Upper lobe of right lung (tissue), 1 donor: Measurements from ENCODE around the gene CAP1. TPM values are rescaled to one million over a fixed set of nuclear protein-coding genes. Genes with fewer than 3 reads are reported as not detected.

ENCODE experiments used
- ATAC-seq: fragments of 200-7000 bp; cut with Tn5 transposase; one replicate; pipeline ENCODE4 v1.9.1; 2020; ENCODE audit warnings: mild to moderate bottlenecking, moderate library complexity
- DNase-seq: peaks from one replicate; pipeline ENCODE4 v3.0.0-alpha.2; 2020
- H3K27ac ChIP-seq: fragments of 200-600 bp; one replicate; pipeline ENCODE4 v1.8.0; 2022
- H3K27me3 ChIP-seq: fragments of 200-600 bp; one replicate; pipeline ENCODE4 v1.8.0; 2022; ENCODE audit warnings: mild to moderate bottlenecking
- H3K36me3 ChIP-seq: fragments of 200-600 bp; one replicate; pipeline ENCODE4 v1.8.0; 2022
- H3K4me1 ChIP-seq: fragments of 200-600 bp; one replicate; pipeline ENCODE4 v1.8.0; 2022
- H3K4me3 ChIP-seq: fragments of 200-600 bp; one replicate; pipeline ENCODE4 v1.8.0; 2022; ENCODE audit warnings: mild to moderate bottlenecking
- H3K9me3 ChIP-seq: fragments of 200-600 bp; one replicate; pipeline ENCODE4 v1.8.0; 2022
- intact Hi-C: fragments of 100-400 bp; cut with DNase I; formaldehyde crosslinking; loops from one replicate; pipeline ENCODE4 v1.11.0; 2022
- total RNA-seq: library from RNA; stranded (reverse); fragmentation: NEBNext Ultra II Directional; extraction: Animal tissue kit (Norgen Biotek cat#: 25700); gene quantifications from one replicate; pipeline ENCODE4 v1.2.1, GENCODE V29; 2021
- TF ChIP-seq, protein P1 (sequence below): fragments of 200-600 bp; IDR thresholded peaks from one replicate; pipeline ENCODE4 v1.8.0; 2022; ENCODE audit warnings: antibody characterized with exemption
- donor health status: DM: no; HTN: yes; CAD: no; lungs with severe emphysema.

Gene CAP1
- total RNA-seq, 1 donor from 2014 or later, result 373 TPM

DNA sequence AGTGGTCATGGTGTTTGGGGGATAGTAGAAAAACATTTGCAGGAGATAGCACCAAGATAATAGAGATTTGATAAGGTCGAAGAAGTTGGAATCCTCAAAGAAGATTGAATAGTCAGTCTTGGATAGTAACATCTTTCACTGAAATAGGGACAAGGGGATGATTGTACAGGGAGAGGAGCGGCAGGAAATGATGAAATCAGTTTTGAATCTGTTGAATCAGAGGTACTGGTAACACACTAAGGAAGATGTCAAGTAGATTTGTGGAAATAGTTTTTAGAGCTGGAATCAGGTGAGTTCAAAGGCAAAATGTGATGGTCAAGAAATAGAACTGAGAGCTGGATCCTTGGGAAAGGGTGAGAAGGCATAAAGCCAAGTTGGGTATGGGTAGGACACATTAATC lies 26.5 kb downstream of the CAP1 start:
- peaks cover 19% of the 10 kb centered on the region for H3K4me1 ChIP-seq
- TF ChIP-seq, protein P1, sequence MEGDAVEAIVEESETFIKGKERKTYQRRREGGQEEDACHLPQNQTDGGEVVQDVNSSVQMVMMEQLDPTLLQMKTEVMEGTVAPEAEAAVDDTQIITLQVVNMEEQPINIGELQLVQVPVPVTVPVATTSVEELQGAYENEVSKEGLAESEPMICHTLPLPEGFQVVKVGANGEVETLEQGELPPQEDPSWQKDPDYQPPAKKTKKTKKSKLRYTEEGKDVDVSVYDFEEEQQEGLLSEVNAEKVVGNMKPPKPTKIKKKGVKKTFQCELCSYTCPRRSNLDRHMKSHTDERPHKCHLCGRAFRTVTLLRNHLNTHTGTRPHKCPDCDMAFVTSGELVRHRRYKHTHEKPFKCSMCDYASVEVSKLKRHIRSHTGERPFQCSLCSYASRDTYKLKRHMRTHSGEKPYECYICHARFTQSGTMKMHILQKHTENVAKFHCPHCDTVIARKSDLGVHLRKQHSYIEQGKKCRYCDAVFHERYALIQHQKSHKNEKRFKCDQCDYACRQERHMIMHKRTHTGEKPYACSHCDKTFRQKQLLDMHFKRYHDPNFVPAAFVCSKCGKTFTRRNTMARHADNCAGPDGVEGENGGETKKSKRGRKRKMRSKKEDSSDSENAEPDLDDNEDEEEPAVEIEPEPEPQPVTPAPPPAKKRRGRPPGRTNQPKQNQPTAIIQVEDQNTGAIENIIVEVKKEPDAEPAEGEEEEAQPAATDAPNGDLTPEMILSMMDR, result no peak
- peaks cover 99% of the 10 kb centered on the region for H3K36me3 ChIP-seq
- H3K27me3 ChIP-seq, result no peaks in the 10 kb centered on the region
- DNase-seq (no peak), ATAC-seq (no peak)
- H3K9me3 ChIP-seq, result no peaks in the 10 kb centered on the region
- no peak overlapping the region for H3K27ac ChIP-seq
- intact Hi-C loops, result no loop called here
- H3K4me3 ChIP-seq, result no peak overlapping the region

DNA sequence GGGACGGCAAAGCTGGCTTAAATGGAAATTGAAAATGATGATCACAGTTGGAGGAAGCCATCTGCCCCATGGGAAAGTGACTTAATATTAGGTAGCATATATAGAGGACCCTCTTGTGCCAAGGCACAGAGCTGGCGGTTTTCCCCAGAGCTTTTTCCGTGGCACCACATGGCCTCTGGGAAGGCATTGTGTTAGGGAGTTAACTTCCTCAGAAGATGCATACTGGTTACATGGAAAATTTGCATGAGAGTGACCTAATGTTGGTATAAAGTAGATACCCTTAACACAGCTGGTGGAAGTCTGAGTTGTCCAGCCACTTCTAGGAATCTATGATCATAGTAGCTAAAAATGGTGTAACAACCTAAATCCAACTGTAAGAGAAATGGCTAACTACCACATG lies 27.3 kb downstream of the CAP1 start:
- H3K4me1 ChIP-seq, result peaks cover 16% of the 10 kb centered on the region
- H3K27me3 ChIP-seq, result no peaks in the 10 kb centered on the region
- ATAC-seq (no peak), DNase-seq (no peak)
- TF ChIP-seq, protein P1, result no peak
- no peak overlapping the region for H3K4me3 ChIP-seq
- intact Hi-C loops, result no loop called here
- no peak overlapping the region for H3K27ac ChIP-seq
- H3K36me3 ChIP-seq, result peaks cover 100% of the 10 kb centered on the region
- H3K9me3 ChIP-seq, result no peaks in the 10 kb centered on the region

GRCh38 chr1:40072142-40072541 lies 31.6 kb downstream of the CAP1 start:
- intact Hi-C loops, result no loop called here
- H3K4me1 ChIP-seq, result peaks cover 4% of the 10 kb centered on the region
- ATAC-seq (no peak), DNase-seq (no peak)
- H3K27me3 ChIP-seq, result no peaks in the 10 kb centered on the region
- H3K9me3 ChIP-seq, result no peaks in the 10 kb centered on the region
- TF ChIP-seq, protein P1, result no peak
- no peak overlapping the region for H3K4me3 ChIP-seq
- peaks cover 97% of the 10 kb centered on the region for H3K36me3 ChIP-seq
- no peak overlapping the region for H3K27ac ChIP-seq

DNA sequence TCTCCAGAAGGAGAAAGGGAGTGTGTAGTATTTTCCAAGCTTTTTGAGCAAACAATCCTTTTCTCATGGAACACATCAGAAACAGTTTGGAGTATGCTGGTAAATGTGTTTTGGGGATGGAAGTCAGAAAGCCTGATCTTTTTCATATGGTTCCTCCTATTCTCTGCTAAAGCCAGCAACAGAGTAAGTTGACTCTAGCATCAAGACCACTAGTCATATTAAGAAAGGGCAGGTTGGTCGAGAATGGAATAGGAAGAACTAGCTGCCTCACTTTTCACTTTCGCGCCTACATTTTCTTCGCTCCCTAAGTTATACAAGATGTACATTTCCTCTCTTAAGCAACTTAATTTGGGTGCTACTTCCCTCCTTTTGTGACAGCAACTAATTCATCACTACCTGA lies 32.5 kb downstream of the CAP1 start:
- Histone ChIP-seq H3K4me3 (no peak overlapping the region), H3K27ac (no peak overlapping the region), H3K9me3 (no peaks in the 10 kb centered on the region), H3K27me3 (no peaks in the 10 kb centered on the region), H3K36me3 (peaks cover 95% of the 10 kb centered on the region), H3K4me1 (peaks cover 4% of the 10 kb centered on the region)
- intact Hi-C loops, result no loop called here
- no peak for DNase-seq
- TF ChIP-seq, protein P1, result no peak
- ATAC-seq, result no peak

DNA sequence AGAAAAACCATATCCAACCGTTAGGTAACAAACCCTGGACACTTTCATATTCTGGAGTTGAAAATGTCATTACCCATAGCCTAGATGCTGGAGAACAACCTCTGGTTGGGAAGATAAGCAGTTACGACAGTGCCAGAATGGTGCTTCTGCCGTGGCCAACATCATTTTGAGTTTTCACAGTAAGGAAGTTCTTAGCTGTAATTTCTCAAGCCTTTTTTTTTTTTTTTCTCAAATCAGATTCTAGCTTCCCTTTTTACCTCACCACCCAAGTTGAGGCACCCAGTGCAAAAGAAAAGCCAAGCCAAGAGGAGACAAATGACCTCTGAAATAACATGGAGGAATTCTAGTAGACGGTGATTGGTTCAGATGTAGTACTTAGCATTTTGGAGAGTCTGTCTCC lies 34.7 kb downstream of the CAP1 start:
- no peak for DNase-seq
- Histone ChIP-seq H3K27ac (no peak overlapping the region), H3K4me3 (no peak overlapping the region), H3K27me3 (no peaks in the 10 kb centered on the region), H3K4me1 (peaks cover 10% of the 10 kb centered on the region), H3K9me3 (no peaks in the 10 kb centered on the region), H3K36me3 (peaks cover 93% of the 10 kb centered on the region)
- intact Hi-C loops, result no loop called here
- ATAC-seq, result peak; percentile 49
- TF ChIP-seq, protein P1, result no peak

GRCh38 chr1:40076895-40077312 lies 36.4 kb downstream of the CAP1 start:
- H3K4me1 ChIP-seq, result peaks cover 15% of the 10 kb centered on the region
- no peak overlapping the region for H3K4me3 ChIP-seq
- DNase-seq (no peak), ATAC-seq (peak; percentile 46)
- no peaks in the 10 kb centered on the region for H3K27me3 ChIP-seq
- TF ChIP-seq, protein P1, result no peak
- H3K36me3 ChIP-seq, result peaks cover 86% of the 10 kb centered on the region
- intact Hi-C loops, result no loop called here
- H3K9me3 ChIP-seq, result no peaks in the 10 kb centered on the region
- peak overlapping the region; percentile 24 for H3K27ac ChIP-seq
